DMS53 (cell line): Measurements from ENCODE around the gene TMX3.

Experiments used
- DNase-seq: peaks from one replicate; lab custom pipeline; 2025; lab: John Stamatoyannopoulos, UW

The TMX3 gene, protein sequence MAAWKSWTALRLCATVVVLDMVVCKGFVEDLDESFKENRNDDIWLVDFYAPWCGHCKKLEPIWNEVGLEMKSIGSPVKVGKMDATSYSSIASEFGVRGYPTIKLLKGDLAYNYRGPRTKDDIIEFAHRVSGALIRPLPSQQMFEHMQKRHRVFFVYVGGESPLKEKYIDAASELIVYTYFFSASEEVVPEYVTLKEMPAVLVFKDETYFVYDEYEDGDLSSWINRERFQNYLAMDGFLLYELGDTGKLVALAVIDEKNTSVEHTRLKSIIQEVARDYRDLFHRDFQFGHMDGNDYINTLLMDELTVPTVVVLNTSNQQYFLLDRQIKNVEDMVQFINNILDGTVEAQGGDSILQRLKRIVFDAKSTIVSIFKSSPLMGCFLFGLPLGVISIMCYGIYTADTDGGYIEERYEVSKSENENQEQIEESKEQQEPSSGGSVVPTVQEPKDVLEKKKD

GRCh38 chr18:68714712-68715496 is at the start of gene TMX3:
TSS of gene TMX3 (minus strand) at chr18:68715108. CDS start at chr18:68714981, 127 bp downstream.
- peak; percentile 99 for DNase-seq

GRCh38 chr18:68764016-68764415 is 49.1 kb upstream of the TMX3 start:
- DNase-seq = no peak

GRCh38 chr18:68763083-68763482 is 48.2 kb upstream of the TMX3 start:
- peak; percentile 67 for DNase-seq

DNA sequence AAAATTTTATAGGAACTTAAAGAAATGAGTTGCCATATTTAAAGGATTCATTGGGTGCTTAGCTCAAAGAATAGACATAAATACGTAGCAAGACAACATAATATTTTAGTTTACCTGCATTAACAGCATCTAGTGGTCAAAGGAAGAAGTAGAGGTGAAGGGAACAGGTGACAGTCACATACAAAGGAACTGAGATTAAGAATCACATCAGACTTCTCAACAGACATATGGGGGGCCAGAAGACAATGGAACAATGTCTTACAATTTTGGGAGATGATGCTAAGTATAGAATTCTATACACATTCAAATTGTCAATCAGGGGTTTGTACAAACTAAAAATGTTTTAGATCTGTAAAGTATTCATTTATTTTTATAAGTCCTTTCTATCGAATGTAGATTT is 44.4 kb upstream of the TMX3 start:
- peak; percentile 36 for DNase-seq

- DNase-seq = no peak
Measured at GRCh38 chr18:68757126-68757525, 42.2 kb upstream of the TMX3 start.

DNA sequence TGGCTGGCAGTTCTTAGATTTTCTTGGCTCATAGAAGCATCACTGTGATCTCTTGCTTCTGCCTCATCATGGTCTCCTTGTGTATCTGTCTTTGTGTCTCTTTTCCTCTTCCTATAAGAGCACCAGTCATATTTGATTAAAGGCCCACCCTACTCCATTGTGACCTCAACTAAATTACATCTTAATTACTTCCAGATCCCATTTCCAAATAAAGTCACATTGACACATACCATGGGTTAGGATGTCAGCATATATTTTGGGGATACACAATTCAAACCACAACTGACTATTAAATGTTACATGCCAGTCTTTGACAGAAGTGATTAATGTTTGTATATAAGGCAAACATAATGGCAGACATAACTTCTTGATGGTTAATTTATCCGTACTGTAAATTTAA is 27.3 kb upstream of the TMX3 start:
- DNase-seq = no peak

DNA sequence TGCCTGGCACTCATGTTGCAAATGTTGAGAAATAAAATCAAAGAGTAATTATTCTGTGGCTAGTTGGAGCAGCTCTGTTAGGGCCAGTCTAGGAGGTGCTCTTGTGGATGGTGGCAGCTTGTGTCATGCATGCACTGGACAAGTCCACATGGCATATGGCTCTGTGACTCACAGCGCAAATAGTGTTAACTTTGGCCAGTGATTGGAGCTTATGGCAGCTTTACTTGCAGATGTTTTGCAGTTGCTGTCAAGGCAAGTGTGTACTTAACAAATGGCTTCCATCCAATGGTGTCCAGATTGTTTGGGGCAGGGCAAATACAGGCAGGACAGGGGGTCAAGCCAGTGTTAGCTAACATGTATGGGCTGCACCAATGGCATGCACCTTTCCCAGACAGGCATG is 26.1 kb upstream of the TMX3 start:
- DNase-seq = peak; percentile 85

- no peak for DNase-seq
Measured at GRCh38 chr18:68739462-68739861, 24.6 kb upstream of the TMX3 start.

- no peak for DNase-seq
Measured at GRCh38 chr18:68738564-68738963, 23.7 kb upstream of the TMX3 start.

- DNase-seq = peak; percentile 78
Measured at GRCh38 chr18:68735483-68736343, 20.8 kb upstream of the TMX3 start.

GRCh38 chr18:68734308-68734707 is 19.4 kb upstream of the TMX3 start:
- DNase-seq = no peak

DNA sequence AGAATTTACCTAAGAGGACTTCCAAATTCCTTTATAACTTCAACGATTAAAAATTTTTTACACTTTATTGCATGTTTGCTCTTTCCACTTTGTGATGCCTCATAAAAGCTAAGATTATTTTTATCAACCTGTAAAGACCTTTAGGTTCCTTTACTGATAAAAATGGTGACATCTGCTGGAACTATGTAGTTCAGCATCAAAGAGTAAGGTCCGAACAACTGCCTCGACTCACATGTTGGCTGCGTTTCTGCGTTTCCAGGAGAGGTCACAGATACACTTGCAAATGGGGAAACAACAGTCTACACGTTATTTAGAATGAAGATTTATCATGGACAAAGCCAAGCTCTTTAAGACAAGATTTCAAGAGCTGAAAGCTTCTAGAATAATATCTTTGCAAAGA is 18.8 kb upstream of the TMX3 start:
- no peak for DNase-seq

DNA sequence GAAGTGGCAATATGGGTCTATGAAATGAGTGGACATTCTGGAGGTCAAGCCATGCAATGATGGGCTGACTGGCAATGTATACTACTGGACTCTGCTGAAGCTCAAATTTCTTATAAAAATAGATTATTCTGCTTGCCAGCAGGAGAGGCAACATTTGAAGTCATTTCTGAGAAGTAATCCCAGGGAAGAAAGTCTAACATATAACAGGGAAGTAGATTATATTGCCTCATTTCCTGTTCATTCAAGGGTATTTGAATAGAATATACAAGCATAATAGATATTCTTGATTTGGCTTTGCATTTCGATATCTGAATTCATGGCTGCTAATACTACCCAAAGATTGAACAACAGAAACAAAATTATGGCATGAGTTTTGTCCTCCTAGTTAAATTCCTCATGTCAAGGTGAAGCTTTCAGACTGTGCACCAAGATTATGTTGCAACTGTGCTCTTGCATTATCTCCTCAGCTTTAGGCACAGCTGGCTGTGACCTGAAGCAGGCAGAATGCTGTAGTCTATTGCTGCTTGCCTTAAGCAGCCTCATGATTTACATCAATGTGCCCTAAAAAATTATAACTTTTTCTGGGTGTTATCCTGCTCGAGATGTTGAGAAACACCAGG is 13.3 kb upstream of the TMX3 start:
- no peak for DNase-seq

GRCh38 chr18:68727506-68727905 is 12.6 kb upstream of the TMX3 start:
- no peak for DNase-seq

- peak; percentile 15 for DNase-seq
Measured at GRCh38 chr18:68725346-68725745, 10.4 kb upstream of the TMX3 start.

DNA sequence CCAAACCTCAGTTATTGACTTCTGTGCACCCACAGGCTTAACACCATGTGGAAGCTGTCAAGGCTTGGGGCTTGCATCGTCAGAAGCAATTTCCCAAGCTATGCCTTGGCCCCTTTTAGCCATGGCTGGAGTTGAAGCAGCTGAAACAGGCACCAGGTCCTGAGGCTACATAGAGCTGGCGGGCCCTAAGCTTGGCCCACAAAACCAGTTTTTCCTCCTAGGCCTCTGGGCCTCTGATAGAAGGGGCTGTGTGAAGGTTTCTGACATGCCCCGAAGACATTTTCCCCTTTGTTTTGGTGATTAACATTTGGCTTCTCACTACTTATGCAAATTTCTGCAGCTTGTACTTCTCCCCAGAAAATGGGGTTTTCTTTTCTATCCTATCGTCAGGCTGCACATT is 9.1 kb upstream of the TMX3 start:
- DNase-seq = no peak

GRCh38 chr18:68723539-68723938 is 8.6 kb upstream of the TMX3 start:
- no peak for DNase-seq

GRCh38 chr18:68722821-68723220 is 7.9 kb upstream of the TMX3 start:
- no peak for DNase-seq

DNA sequence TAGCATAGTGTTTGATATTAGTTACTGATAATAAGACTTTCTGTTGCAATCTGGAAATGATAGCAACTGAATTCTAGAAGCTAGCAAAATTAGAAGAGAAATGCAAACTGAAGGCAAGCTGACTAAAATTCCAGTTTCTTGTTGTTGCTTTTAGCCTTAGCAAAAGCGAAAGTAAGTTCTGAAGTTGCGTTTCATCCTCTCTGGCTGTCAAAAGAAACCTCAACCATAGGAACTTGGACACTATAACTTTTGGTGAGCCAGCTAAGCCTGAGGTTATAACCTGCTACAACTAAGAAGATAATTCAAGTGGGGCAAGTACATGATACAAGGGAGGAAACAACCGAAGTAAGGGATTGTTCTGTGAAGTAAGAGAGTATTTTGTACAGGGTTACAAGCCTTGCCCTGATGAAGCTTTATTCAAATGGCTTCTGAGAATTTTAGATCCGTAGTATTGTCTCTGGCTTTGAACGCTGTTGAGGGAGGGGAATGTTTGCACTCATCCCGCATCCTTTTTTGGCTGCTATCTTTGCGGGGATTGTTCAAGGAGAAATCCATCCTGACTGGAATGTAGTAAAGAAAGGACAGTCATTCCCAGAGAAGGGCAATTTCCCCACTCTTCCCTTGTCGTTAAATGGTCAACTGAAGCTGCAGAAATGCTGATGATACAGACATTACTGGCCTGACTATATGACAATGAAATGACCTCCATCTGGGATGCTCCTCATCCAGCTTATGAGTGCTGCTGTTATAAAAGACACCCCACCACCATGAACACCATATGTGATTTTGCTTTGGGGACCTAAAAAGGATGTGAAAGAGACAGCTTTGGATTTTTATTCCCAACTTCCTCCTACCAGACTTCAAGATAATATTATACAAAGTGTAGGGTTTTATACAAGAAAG is 7.0 kb upstream of the TMX3 start:
- no peak for DNase-seq

GRCh38 chr18:68714366-68714711 is 569 bp downstream of the TMX3 start:
- DNase-seq = peak; percentile 66

GRCh38 chr18:68713796-68714195 is 1.1 kb downstream of the TMX3 start:
- DNase-seq = peak; percentile 26
